GM12873 (cell line): Measurements from ENCODE around the gene MMADHC.

Experiments used
- TF ChIP-seq, protein P1 (sequence below): IDR thresholded peaks from 2 replicates; pipeline ENCODE4 v1.5.1; 2012; ENCODE audit warnings: low read depth, mild to moderate bottlenecking, moderate library complexity, low read length, control low read depth; ENCODE audit not compliant: insufficient read depth; ENCODE audit errors: missing control alignments

Gene MMADHC

DNA sequence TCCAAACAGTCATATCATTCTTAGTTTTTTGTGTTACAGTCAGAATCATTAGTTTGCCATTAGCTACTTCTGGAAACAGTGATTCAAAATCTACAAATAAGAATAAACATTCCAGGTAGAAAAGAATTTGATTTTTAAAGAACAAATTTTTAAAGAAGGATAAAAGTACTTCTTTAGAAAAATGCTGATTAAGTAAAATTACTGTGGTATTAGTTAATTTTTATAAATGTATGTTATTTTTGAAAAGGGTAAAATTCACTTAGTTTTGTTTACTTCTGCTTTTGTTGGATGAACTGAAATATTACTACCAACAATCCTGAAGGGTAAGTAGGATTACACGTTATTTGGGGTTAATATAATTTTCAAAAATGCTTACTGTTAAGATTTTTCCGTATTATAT lies 11.8 kb downstream of the MMADHC start:
- TF ChIP-seq, protein P1, sequence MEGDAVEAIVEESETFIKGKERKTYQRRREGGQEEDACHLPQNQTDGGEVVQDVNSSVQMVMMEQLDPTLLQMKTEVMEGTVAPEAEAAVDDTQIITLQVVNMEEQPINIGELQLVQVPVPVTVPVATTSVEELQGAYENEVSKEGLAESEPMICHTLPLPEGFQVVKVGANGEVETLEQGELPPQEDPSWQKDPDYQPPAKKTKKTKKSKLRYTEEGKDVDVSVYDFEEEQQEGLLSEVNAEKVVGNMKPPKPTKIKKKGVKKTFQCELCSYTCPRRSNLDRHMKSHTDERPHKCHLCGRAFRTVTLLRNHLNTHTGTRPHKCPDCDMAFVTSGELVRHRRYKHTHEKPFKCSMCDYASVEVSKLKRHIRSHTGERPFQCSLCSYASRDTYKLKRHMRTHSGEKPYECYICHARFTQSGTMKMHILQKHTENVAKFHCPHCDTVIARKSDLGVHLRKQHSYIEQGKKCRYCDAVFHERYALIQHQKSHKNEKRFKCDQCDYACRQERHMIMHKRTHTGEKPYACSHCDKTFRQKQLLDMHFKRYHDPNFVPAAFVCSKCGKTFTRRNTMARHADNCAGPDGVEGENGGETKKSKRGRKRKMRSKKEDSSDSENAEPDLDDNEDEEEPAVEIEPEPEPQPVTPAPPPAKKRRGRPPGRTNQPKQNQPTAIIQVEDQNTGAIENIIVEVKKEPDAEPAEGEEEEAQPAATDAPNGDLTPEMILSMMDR = no peak

DNA sequence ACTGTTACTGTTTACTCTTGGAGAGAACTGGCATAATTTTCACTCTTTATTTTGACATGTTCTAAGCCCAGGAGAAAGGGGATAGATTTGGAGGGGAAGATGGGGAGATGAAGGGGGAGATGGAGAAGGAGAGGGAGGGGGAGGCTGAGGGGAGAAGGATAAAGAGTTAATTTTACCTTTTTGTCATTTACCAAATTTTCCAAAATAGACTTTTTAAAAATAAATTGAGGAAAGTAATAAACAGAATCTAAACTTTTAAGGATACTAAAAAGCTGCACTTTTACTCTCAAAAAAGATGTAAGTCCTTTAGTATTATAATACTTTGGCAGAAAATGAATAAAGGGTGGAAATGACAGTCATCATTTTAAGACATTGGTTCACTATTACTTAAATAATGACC lies 12.3 kb downstream of the MMADHC start:
- TF ChIP-seq, protein P1 = no peak

DNA sequence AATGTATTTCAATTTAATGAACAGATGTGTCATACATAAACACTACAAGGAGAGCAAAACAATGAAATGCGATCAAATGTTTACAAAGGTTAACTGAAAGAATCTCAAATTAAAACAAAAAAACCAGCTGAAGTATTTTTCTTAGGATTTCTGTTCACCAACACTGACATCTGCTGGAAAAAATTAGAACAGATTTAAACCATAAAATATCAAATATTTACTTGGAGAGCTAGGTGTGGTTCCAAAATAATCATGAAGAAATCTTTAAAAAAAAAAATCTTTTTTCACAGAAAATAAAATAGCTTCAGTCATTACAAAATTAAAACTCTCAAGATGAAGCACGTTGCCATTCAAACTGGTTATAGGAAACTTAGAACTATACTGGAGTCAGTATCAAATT lies 13.8 kb downstream of the MMADHC start:
- TF ChIP-seq, protein P1 = no peak

DNA sequence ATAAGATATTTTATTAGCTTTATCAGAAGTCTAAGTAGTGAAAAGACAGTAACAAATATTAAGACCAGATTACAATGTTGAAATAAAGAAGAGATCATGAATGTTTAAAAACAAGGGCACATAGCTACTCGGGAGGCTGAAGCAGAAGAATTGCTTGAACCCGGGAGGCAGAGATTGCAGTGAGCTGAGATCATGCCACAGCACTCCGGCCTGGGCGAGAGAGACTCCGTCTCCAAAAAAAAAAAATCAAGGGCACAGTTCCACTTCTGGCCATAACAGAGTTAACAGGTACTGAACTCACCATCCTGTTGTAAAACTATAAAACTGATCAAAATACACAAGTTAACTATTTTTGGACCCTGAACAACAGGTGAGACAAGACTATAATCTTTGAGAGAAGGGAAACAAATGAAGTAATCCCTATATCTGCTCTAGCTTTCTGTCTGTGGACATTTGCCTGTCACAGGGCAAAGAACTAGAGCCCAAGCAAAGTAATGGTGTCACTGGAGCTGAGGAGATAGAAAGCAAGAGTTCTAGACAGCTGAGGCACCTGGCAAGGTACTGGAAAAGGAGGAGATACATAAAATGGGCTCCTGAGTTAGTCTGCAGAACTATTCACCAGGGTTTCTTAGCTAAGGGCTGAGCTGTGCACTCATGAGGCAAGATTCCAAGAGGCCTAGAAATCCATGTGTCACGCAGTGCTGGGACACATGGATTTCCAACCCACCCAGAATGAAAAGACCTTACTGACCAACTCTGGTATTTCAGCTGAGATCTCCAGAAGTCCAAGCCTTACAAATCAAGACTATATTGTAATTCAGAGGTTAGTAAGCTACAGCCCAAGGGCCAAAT lies 15.2 kb downstream of the MMADHC start:
- TF ChIP-seq, protein P1 = no peak

DNA sequence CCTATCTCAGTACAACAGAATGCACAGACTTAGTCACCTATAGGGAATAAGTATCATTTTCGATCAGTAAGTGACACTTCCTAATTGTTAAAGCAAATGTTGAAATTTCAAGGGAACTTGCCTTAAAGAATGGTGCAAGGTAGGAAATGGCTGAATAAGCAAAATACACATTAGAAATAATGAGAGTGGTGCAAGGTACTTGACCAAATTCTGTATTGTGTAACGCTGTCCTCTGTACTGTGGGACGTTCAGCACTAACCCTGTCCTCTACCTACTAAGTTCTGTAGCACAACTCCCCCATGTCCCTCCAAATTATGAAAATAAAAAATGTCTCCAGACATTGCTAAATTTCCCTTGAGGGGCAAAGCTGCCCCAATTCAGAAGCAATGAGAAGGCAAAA lies 19.4 kb downstream of the MMADHC start:
- TF ChIP-seq, protein P1 = no peak

DNA sequence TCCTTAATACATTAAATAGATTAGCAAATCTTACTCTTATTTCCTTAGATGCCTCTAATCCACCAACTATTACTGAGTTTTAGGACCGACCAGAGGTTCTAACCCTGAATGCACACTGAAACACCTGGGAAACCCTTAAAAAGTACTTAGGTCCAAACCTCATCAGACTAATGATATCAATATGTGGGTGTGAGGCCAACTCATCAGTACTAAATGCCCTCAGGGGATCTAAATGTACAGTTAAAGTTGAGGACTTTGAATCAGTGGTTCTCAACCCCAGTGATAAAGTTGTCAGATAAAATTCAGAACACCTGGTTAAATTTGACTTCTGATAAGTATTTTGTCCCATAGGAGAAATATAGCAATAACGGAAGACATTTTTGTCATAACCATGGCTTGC lies 20.9 kb downstream of the MMADHC start:
- TF ChIP-seq, protein P1 = no peak

DNA sequence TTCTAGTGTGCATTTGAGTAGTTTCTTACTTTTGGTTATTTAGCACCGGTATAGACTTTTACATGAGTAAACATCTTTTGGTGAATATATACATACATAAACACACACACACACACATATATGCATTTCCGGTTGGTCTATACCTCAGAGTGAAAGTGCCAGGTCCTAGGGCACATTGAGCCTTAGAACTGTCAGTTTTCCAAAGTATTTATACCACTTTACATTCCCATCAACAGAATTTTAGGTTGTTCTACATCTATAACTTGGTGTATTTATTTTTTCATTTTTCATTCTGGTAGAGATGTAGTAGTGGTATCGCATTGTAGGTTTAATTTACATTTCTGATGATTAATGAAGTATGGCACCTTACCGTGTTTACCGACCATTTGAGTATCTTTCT lies 22.6 kb downstream of the MMADHC start:
- TF ChIP-seq, protein P1 = no peak
